22Rv1 (cell line): ENCODE data around the gene CACHD1.

Experiments
- ZFX ChIP-seq: fragments of 450-650 bp; IDR thresholded peaks from 2 replicates; pipeline ENCODE4 v1.6.1; 2017; ENCODE audit warnings: antibody characterized with exemption, borderline replicate concordance
- TF ChIP-seq, protein P1 (sequence below): fragments of 450-650 bp; IDR thresholded peaks from 2 replicates; pipeline ENCODE4 v1.5.1; 2017; ENCODE audit warnings: mild to moderate bottlenecking

DNA sequence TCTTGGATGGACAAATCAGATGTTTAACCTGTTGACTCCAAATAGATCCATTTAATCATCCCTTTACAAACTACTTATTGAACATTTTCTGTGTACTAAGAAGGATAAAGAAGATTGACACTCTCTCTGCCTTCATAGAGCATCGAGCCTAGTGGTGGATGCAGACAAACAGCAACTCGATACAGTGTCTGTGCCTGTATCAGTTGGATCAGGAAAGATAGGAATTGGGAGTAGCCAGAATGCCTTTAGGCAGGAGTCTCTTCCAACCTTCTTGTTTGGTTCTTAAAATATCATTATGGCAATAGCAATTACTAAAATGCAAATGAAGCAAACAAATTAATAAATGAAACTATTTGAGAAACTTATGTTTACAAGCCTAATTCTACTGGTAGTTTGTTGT, 185.9 kb downstream of the CACHD1 start:
- TF ChIP-seq, protein P1, sequence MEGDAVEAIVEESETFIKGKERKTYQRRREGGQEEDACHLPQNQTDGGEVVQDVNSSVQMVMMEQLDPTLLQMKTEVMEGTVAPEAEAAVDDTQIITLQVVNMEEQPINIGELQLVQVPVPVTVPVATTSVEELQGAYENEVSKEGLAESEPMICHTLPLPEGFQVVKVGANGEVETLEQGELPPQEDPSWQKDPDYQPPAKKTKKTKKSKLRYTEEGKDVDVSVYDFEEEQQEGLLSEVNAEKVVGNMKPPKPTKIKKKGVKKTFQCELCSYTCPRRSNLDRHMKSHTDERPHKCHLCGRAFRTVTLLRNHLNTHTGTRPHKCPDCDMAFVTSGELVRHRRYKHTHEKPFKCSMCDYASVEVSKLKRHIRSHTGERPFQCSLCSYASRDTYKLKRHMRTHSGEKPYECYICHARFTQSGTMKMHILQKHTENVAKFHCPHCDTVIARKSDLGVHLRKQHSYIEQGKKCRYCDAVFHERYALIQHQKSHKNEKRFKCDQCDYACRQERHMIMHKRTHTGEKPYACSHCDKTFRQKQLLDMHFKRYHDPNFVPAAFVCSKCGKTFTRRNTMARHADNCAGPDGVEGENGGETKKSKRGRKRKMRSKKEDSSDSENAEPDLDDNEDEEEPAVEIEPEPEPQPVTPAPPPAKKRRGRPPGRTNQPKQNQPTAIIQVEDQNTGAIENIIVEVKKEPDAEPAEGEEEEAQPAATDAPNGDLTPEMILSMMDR = no peak
- TF ChIP-seq ZFX = no peak
